HepG2 (cell line): ENCODE results near the gene PRSS12. TPM values are rescaled to one million over a fixed set of nuclear protein-coding genes. Genes with fewer than 3 reads are reported as not detected.
A peak's percentile ranks its signal among the peaks of the same experiment; 100 is the strongest.

Source experiments
- ATAC-seq: fragments of 200-7000 bp; cut with Tn5 transposase; 3 replicates; pipeline ENCODE4 v1.9.1; 2020; ENCODE audit warnings: mild to moderate bottlenecking, moderate library complexity
- BruUV-seq: library from RNA; stranded (reverse); fragments of 400-500 nt; replicated peaks from 2 replicates; lab custom pipeline; 2021; lab: Mats Ljungman, UMichigan
- CTCF ChIA-PET: fragments of 300-600 bp; formaldehyde crosslinking; extraction: SDS; loops from one replicate; lab custom pipeline; 2021; ENCODE audit warnings: low total read pairs, inconsistent platforms, low intra/inter-chr PET ratio; lab: Yijun Ruan, JAX
- POLR2A ChIA-PET: fragments of 350-600 bp; sonication (Branson Sonifier 250); formaldehyde crosslinking; loops from one replicate; lab custom pipeline; 2020; ENCODE audit warnings: antibody characterized with exemption, inconsistent platforms; lab: Yijun Ruan, JAX
- DNase-seq: peaks from one replicate; pipeline ENCODE4 v3.0.0-alpha.2; 2015; ENCODE audit warnings: low spot score
- FAIRE-seq: peaks from 3 replicates; lab custom pipeline; 2011; peaks lifted over from hg19 to GRCh38; lab: Jason Lieb, UNC
- H2AFZ ChIP-seq: one replicate; pipeline ENCODE4 v1.6.1; 2011; ENCODE audit warnings: low read length, inconsistent platforms
- H3K27ac ChIP-seq: fragments of 300-600 bp; 3 replicates; pipeline ENCODE4 v1.8.0; 2011; ENCODE audit warnings: mixed run types, mild to moderate bottlenecking, mixed read lengths, low read length, inconsistent platforms; ENCODE audit not compliant: insufficient read depth; ENCODE audit errors: extremely low read length
- H3K27me3 ChIP-seq, 2 experiments: fragments of 200-600 bp in 1 of 2; 2 replicates in 1 of 2; 3 replicates in 1 of 2; pipeline versions ENCODE4 v1.6.0 to v1.8.0; 2011; ENCODE audit warnings: low read length in 2 of 2, mild to moderate bottlenecking in 2 of 2, moderate library complexity in 2 of 2, inconsistent platforms in 1 of 2; ENCODE audit not compliant: insufficient read depth in 2 of 2, control insufficient read depth in 1 of 2
- H3K36me3 ChIP-seq, 2 experiments: fragments of 200-600 bp in 1 of 2; replicated peaks in 1 of 2; 2 replicates in 1 of 2; 3 replicates in 1 of 2; pipeline versions ENCODE4 v1.5.1 to v1.8.0; 2011; ENCODE audit warnings: low read length in 2 of 2, inconsistent platforms in 1 of 2; ENCODE audit not compliant: insufficient read depth in 2 of 2, control insufficient read depth in 1 of 2
- H3K4me1 ChIP-seq: 2 replicates; pipeline ENCODE4 v1.5.1; 2012; ENCODE audit warnings: low read length, inconsistent platforms; ENCODE audit not compliant: insufficient read depth
- H3K4me2 ChIP-seq: 2 replicates; pipeline ENCODE4 v1.6.0; 2011; ENCODE audit warnings: low read depth, low read length, inconsistent platforms
- H3K4me3 ChIP-seq, 3 experiments: fragments of 200-600 bp in 1 of 3; sonication (generic), shearing (Covaris generic) in 1 of 3; replicated peaks in 1 of 3; 2 replicates each; pipeline ENCODE4 v1.5.1; 2011 to 2016; ENCODE audit warnings: low read length in 3 of 3, inconsistent platforms in 2 of 3, low read depth in 2 of 3, mild to moderate bottlenecking in 2 of 3, control low read depth in 1 of 3, mixed read lengths in 1 of 3; ENCODE audit not compliant: insufficient read depth in 1 of 3
- H3K79me2 ChIP-seq: one replicate; pipeline ENCODE4 v1.6.1; 2011; ENCODE audit warnings: low read length, inconsistent platforms; ENCODE audit not compliant: insufficient read depth
- H3K9ac ChIP-seq: 2 replicates; pipeline ENCODE4 v1.6.0; 2011; ENCODE audit warnings: mild to moderate bottlenecking, low read depth, low read length, inconsistent platforms; ENCODE audit not compliant: insufficient read depth
- H3K9me3 ChIP-seq: 2 replicates; pipeline ENCODE4 v1.5.1; 2012; ENCODE audit warnings: mild to moderate bottlenecking, low read length
- H4K20me1 ChIP-seq: 2 replicates; pipeline ENCODE4 v1.6.0; 2011; ENCODE audit warnings: inconsistent platforms, mild to moderate bottlenecking, low read length, moderate library complexity; ENCODE audit not compliant: insufficient read depth
- CEBPB ChIP-seq: IDR thresholded peaks from 2 replicates; pipeline ENCODE4 v1.6.1; 2011; ENCODE audit warnings: low read depth, low read length, improper control_type of control experiment, borderline replicate concordance
- HNF4G ChIP-seq, 2 experiments: sonication (generic) in 1 of 2; formaldehyde crosslinking in 1 of 2; IDR thresholded peaks; 2 replicates each; pipeline versions ENCODE4 v1.4.0 to v1.6.1; 2011 to 2020; ENCODE audit warnings: borderline replicate concordance in 2 of 2, low read depth in 2 of 2, mild to moderate bottlenecking in 2 of 2, low read length in 1 of 2, missing genetic modification reagents in 1 of 2, moderate library complexity in 1 of 2
- TCF7 ChIP-seq: sonication (generic); IDR thresholded peaks from 2 replicates; pipeline ENCODE4 v1.6.1; 2016; ENCODE audit warnings: antibody characterized with exemption, low read depth
- ZNF512B ChIP-seq: sonication (generic); formaldehyde crosslinking; IDR thresholded peaks from 2 replicates; pipeline ENCODE4 v1.5.1; 2020; ENCODE audit warnings: missing genetic modification reagents, mild to moderate bottlenecking, borderline replicate concordance
- ZSCAN9 ChIP-seq: IDR thresholded peaks from 2 replicates; pipeline ENCODE4 v1.6.1; 2016; ENCODE audit warnings: borderline replicate concordance
- WGBS: methylation state at CpG from one replicate; pipeline ENCODE4 v1.1.6; 2017; ENCODE audit warnings: low lambda C conversion rate; 5-methylcytosine and 5-hydroxymethylcytosine counted together
- in situ Hi-C: cut with HindIII; loops from 2 replicates; pipeline ENCODE4 v1.10.0; 2017; ENCODE audit warnings: low pct_unique_long_range_greater_than_20kb; ENCODE audit not compliant: extremely low pct_ligation_motif_present
- intact Hi-C: fragments of 100-400 bp; cut with micrococcal nuclease; formaldehyde crosslinking; loops from one replicate; pipeline ENCODE4 v1.10.0; 2022; ENCODE audit not compliant: unreplicated experiment
- polyA plus RNA-seq, 8 experiments: library from polyadenylated mRNA; depleted of rRNA in 3 of 8; stranded (reverse) in 7 of 8; unstranded in 1 of 8; fragments of >200 nt; fragmentation: Illumina TruSeq in 4 of 8; extraction: Trizol in 4 of 8; gene quantifications; 2 replicates each; pipeline versions ENCODE4 v1.2.1 to v1.2.3, GENCODE V29; 2011 to 2016; ENCODE audit warnings: low read depth in 4 of 8, missing spikeins in 1 of 8, mixed read lengths in 1 of 8; ENCODE audit not compliant: insufficient read depth in 1 of 8
- total RNA-seq, 5 experiments: library from RNA; depleted of rRNA; stranded (reverse); fragments of >200 nt; fragmentation: Illumina TruSeq; extraction: Trizol; gene quantifications; 2 replicates each; pipeline ENCODE4 v1.2.3, GENCODE V29; 2016; ENCODE audit warnings: low read depth in 1 of 5

Gene PRSS12
- total and polyA plus RNA-seq, 2 of the 13 experiments (the other 11 are each of a cell fraction or from before 2014, with no cell fraction given) = 0.02 TPM; not detected in 1

GRCh38 chr4:118327554-118328241 lies 25.1 kb downstream of the PRSS12 start:
- Histone ChIP-seq H3K27ac (no peak overlapping the region), H3K79me2 (no peaks in the 10 kb centered on the region), H2AFZ (no peak overlapping the region), H4K20me1 (no peaks in the 10 kb centered on the region), H3K9me3 (no peaks in the 10 kb centered on the region), H3K36me3 (no peaks in the 10 kb centered on the region), H3K27me3 (no peaks in the 10 kb centered on the region; a peak in 1 of 5 replicates), H3K4me3 (no peak overlapping the region), H3K4me1 (no peaks in the 10 kb centered on the region), H3K4me2 (no peak overlapping the region), H3K9ac (no peak overlapping the region)
- 35% methylated on average over 4 of the region's 4 CpGs for WGBS
- in situ Hi-C loops (no loop called here), intact Hi-C loops (no loop called here)
- ATAC-seq (no peak), FAIRE-seq (no peak), DNase-seq (no peak)
- ChIA-PET CTCF (no interaction called here), POLR2A (no interaction called here)
- no TSS peak for BruUV-seq
- TF ChIP-seq TCF7 (no peak), ZNF512B (CRISPR knock-in tag) (no peak), ZSCAN9 (no peak)

GRCh38 chr4:118326585-118326984 lies 26.2 kb downstream of the PRSS12 start:
- intact Hi-C loops = no loop called here
- Histone ChIP-seq H2AFZ (no peak overlapping the region), H3K4me3 (no peak overlapping the region), H3K4me1 (no peaks in the 10 kb centered on the region), H3K9ac (no peak overlapping the region), H3K4me2 (no peak overlapping the region), H3K9me3 (no peaks in the 10 kb centered on the region), H4K20me1 (no peaks in the 10 kb centered on the region), H3K27ac (no peak overlapping the region), H3K36me3 (no peaks in the 10 kb centered on the region), H3K27me3 (no peaks in the 10 kb centered on the region; a peak in 1 of 5 replicates), H3K79me2 (no peaks in the 10 kb centered on the region)
- ChIA-PET CTCF (no interaction called here), POLR2A (no interaction called here)
- no peak for DNase-seq
- 2% methylated on average over 2 of the region's 2 CpGs for WGBS
- in situ Hi-C loops = no loop called here
- TF ChIP-seq CEBPB (0 out of 2 replicates have a peak, but pooled peaks have one; percentile 2), HNF4G (IDR thresholded peaks at IDR 0.05; ENCODE audit: borderline replicate concordance, low read depth, low read length) (no peak), HNF4G (CRISPR knock-in tag; IDR thresholded peaks at IDR 0.05; ENCODE audit: borderline replicate concordance, low read depth) (no peak)
- FAIRE-seq = no peak
- no peak for ATAC-seq
- no TSS peak for BruUV-seq
